ENCODE measurements around the gene SLX4IP.

- TF ChIP-seq CTCF (IDR thresholded peaks at IDR 0.05) (no peak), POLR2AphosphoS5 (IDR thresholded peaks at IDR 0.05) (no peak), EP300 (IDR thresholded peaks at IDR 0.05) (no peak), POLR2A (IDR thresholded peaks at IDR 0.05) (no peak)
Measured at GRCh38 chr20:10524643-10525042, 89.5 kb downstream of the SLX4IP start.
